Raji (cell line): Measurements from ENCODE around the gene HES1.

Experiments used
- POLR2A ChIP-seq: IDR thresholded peaks from 2 replicates; pipeline ENCODE4 v1.6.1; 2011; ENCODE audit warnings: low read depth, low read length, control low read depth; ENCODE audit not compliant: insufficient read depth

The HES1 gene

GRCh38 chr3:194117104-194117845 is 18.7 kb upstream of the HES1 start:
- no peak for TF ChIP-seq POLR2A

GRCh38 chr3:194118920-194119319 is 17.0 kb upstream of the HES1 start:
- no peak for TF ChIP-seq POLR2A

GRCh38 chr3:194119831-194120590 is 15.9 kb upstream of the HES1 start:
- no peak for TF ChIP-seq POLR2A

GRCh38 chr3:194120789-194121770 is 14.9 kb upstream of the HES1 start:
- TF ChIP-seq POLR2A: no peak

GRCh38 chr3:194121891-194122631 is 13.9 kb upstream of the HES1 start:
- no peak for TF ChIP-seq POLR2A

GRCh38 chr3:194123726-194124125 is 12.2 kb upstream of the HES1 start:
- no peak for TF ChIP-seq POLR2A

- no peak for TF ChIP-seq POLR2A
Measured at GRCh38 chr3:194124193-194124592, 11.8 kb upstream of the HES1 start.

- no peak for TF ChIP-seq POLR2A
Measured at GRCh38 chr3:194125442-194125841, 10.5 kb upstream of the HES1 start.

- TF ChIP-seq POLR2A: no peak
Measured at GRCh38 chr3:194126790-194127189, 9.2 kb upstream of the HES1 start.

GRCh38 chr3:194128202-194128918 is 7.6 kb upstream of the HES1 start:
- TF ChIP-seq POLR2A: no peak

- TF ChIP-seq POLR2A: no peak
Measured at GRCh38 chr3:194129581-194130133, 6.3 kb upstream of the HES1 start.

- TF ChIP-seq POLR2A: no peak
Measured at GRCh38 chr3:194130188-194130587, 5.8 kb upstream of the HES1 start.

GRCh38 chr3:194130807-194131589 is 5.0 kb upstream of the HES1 start:
- peak; percentile 45; the same call in 1 of the 2 replicates for TF ChIP-seq POLR2A
